Measurements from ENCODE around the gene NDUFS8.

NDUFS8 gene

DNA sequence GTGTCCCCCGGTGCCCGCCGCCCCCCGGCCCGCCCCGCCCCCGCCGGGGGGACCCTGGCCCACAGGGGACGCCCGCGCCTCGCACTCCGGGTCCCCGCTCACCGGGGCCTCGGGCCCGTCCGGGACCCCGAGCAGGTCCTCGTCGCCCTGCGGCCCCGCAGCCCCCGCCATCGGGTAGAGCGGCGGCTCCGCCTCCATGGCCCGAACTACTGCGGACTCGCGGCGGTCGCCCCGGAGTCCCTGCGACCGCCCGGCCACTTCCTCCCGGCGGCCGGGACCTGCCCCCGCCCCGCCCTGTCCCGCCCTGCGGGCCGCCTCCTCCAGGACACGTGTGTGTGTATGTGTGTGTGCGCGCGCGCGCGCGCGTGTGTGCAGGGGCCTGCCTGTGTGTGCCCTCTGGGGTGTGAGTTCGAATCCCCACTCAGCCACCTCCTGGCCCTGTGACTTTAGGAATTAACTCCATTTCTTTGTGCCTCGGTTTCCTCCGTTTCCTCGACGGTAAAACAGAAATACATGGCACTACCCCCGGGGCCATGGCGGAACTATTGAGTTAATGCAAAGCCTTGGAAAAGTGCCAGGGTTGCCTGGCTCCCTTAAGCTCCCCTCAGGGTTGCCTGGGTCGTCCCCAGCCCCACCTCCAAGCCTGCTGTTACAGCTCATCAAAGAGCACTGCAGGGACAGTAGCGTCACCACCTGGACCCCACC lies 26.5 kb upstream of the NDUFS8 start, which contains the start of gene UNC93B1:
Gene UNC93B1, minus strand, starts transcription at position 252 of the 705 bp plus-strand sequence. Its CDS starts 54 bp downstream, at position 198.
- peak; percentile 97 for DNase-seq

DNA sequence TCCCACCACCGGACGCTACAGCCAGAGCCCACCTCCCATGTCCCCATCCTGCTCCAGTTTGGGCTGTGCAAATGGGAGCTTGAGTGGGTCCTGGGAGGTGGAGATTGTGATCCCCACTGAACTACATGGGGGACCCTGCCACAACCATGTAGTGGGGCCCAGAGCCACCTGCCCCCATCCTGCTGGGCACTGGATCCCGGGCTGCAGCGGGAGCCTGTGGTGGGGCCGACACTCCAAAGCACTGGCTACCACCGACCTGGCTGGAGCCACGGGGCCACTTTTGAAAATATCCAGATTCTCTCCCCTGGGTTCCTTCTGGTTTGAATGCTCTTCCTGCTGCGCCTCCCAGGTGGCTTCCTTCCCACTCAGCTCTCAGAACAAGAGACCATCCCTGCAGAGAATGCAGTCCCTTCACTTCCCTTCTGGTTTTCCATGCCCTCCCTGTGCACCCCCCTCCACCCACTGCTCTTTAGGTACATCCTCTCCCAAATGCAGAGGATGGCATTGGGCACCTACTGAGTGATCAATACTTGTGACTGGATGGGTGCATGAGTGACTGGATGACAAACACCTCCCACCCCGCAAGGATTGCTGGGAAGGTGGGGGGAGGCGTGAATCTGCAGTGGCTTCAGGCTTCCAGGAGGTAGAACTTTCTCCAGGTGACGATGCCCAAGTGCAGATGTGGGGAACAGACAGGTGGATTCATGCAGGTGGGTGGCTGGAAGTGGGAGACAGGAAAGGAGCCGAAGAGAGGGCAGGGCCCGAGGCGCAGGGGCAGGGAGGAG lies 25.7 kb upstream of the NDUFS8 start:
- DNase-seq: no peak

- no peak for DNase-seq
Measured at GRCh38 chr11:68006606-68007166, 23.8 kb upstream of the NDUFS8 start.

DNA sequence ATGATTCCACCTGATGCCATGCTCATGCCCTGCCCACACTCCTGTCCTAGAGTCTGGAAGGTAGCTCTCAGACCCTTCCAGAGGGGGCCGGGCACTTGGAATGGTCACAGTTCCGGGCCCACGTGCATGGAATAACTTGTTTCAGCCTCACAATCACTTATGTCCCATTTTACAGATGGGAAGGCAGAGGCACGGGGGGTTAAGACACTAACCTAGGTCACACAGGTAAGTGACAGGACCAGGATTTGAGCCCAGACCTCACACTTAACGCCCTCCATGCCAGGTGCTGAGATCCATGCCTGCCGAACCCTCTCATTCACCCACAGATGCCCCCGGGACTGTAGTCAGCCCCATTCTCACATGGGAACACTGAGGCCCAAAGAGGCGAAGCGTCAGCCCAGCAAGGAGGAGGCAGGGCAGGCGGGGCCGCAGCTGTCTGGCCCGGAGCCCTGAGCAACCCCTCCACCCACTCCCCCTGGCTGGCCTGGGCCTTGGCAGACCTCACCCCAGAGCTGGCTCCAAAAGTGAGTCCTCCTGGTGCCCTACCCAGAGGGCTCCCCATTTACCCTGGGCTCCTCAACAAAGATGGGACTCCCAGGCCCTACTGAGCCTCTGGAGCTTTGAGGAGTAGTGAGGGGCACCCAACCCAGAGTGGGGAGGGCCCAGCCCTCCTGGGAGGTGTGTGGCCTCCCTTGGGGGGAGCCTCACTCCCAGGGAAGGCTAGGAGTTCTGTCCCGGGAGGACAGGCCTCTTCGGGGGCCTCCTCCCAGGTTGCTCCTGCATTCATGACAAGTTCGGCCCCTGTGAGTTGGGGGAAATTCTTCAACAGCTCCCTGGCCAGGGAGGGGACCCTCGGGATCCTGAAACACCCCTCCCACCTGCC lies 22.7 kb upstream of the NDUFS8 start:
- DNase-seq: no peak

- DNase-seq: peak; percentile 69
Measured at GRCh38 chr11:68008381-68009337, 21.8 kb upstream of the NDUFS8 start.

DNA sequence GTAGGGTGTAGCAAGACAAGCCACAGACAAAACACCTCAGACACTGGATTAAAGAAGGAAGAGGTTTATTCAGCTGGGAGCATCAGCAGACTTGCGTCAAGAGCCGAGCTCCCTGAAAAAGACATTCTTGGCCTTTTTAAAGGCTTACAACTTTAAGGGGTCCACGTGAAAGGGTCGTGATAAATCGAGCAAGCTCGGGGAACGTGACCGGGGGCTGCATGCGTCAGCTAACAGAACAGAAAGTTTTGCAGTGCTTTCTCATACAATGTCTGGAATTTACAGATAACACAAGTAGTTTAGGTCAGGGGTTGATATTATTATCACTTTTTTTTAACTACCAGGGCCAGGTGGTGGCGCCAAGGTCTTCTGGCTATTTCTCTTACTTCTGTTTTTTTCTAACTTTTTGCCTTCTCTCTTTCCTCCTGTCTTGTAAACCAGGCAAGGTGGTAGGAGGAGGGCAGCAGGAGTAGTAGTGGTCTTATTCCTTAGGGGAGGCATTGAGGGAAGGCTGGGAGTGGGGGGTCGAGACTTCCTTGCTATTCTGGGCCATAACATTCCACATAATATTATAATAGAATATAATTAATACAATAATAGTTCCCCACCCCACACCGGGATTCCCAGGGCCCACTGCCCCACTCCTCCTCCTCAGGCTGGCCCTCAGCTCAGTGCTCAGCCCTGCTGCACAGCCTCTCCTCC lies 20.9 kb upstream of the NDUFS8 start:
- DNase-seq: peak; percentile 52

GRCh38 chr11:68010090-68011041 lies 20.1 kb upstream of the NDUFS8 start, which contains the start of gene ALDH3B1:
Gene ALDH3B1 (plus strand): TSS chr11:68010327. CDS start chr11:68015298, 4,971 bp downstream.
- peak; percentile 95 for DNase-seq

DNA sequence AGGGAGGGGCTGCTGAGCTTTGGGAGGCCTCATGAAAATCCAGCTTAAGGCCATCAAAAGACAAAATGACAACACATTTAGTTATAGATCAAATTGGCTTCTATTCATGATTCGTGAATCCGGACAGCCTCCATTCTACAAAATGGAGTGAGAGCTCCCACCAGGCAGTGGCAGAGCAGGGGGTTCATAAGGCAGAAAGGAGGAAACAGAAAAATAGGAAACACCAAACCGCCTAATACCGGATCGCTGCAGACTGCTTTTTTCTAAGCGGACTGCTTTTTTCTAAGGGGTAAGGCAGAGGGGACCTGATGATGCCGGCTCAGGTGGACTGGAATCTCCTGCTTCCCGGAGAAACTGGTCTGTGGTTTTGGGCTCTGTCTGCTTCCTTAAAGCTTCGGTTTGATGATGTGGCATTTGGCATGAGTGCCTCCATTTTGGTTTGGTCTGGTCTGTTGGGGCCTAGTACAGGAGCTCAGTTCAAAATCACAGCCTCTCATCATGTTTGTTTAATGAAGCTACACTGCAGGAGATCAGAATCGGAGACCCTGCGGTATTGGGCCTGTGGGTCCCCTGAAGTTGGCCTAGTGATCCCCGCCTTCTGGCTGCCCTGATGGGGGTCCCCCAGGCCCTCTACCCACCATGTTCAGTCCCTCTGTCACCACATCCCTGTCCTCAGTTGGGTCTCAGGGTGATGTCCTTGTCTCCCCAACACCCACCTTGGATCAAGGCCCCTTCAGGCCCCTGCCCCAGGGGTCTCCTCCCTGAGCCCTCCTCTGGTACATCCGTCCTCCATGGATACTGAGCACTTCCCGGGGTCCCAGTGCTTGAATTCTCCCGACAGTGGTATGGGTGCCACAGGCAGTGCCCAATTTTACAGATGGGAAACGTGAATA lies 19.2 kb upstream of the NDUFS8 start:
- peak; percentile 21 for DNase-seq

DNA sequence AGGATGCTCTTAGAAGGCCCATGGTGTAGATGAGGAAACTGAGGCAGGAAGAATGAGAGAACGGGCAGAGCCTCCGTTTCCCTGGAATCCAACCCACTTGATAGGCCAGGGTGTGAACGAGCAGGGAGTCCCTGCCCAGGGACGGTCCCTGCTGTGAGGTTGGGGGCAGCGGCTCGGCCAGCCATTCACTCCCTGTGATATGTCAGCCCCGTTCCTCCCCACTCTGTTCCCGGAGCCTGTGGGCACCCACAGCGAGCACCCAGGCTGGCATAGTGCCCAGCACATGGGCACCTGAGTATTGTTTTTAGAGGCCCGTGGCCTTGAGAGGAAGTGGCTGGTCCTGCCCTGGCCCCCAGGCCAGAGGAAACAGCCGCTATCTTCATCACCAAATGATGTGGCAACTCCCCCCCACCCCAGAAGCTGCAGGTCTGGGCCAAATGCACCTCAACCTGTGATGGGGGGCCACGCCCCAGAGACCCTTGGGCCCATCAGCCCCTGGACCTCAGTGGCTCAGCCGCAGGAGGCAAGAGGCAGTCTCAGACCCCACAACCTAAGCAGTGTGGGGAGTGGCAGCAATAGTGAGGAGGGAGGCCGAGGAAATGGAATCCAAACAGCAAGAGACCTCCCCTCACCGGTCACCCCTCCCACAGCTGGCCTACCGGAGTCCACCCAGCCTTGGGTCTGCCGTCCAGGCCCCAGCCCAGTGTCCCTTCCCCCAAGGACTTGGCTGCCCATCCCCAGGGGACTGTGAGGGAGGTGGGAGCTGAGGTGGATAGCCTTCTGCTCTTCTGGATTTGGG lies 18.2 kb upstream of the NDUFS8 start:
- no peak for DNase-seq

GRCh38 chr11:68012843-68013610 lies 17.5 kb upstream of the NDUFS8 start:
- DNase-seq: no peak

- DNase-seq: no peak
Measured at GRCh38 chr11:68013611-68014156, 16.8 kb upstream of the NDUFS8 start.

DNA sequence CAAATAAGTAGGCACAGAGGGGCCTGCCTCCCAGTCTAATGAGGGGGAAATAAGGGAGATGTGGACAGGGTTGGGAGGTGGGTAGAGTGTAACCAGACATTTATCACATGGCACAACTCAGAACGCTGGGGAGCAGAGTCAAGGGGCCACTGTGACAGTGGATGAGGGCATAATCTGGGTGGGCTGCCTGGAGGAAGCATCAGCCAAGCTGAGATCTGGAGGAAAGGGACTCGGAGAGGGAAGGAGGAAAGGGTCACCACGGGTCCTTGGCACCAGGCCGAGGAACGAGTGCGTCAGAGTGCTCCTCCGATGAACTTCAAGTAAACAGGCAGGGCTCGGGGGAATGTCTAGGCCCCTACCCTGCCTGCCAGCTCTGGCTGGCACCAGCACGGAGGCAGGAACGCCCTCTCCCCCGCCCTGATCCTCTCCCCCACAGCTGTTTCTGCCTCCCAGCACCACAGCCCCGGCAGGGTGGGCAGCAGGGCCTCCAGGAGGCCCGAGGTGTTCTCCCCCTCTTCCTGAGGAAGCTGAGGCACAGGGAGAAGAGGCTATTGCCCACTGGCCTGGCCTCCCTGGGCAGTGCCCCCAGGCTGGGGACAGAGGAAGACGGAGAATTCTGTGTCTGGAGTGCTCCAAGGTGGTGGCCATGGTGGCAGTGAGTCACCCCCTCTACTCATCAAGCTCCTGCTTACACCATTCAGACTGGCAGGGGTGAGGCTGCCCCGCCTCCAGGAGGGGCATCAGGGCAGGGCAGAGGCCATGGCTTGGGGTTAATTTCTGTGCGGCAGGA lies 16.1 kb upstream of the NDUFS8 start:
- DNase-seq: peak; percentile 69

GRCh38 chr11:68014947-68015447 lies 15.5 kb upstream of the NDUFS8 start:
- no peak for DNase-seq

- DNase-seq: no peak
Measured at GRCh38 chr11:68015467-68015866, 15.0 kb upstream of the NDUFS8 start.

DNA sequence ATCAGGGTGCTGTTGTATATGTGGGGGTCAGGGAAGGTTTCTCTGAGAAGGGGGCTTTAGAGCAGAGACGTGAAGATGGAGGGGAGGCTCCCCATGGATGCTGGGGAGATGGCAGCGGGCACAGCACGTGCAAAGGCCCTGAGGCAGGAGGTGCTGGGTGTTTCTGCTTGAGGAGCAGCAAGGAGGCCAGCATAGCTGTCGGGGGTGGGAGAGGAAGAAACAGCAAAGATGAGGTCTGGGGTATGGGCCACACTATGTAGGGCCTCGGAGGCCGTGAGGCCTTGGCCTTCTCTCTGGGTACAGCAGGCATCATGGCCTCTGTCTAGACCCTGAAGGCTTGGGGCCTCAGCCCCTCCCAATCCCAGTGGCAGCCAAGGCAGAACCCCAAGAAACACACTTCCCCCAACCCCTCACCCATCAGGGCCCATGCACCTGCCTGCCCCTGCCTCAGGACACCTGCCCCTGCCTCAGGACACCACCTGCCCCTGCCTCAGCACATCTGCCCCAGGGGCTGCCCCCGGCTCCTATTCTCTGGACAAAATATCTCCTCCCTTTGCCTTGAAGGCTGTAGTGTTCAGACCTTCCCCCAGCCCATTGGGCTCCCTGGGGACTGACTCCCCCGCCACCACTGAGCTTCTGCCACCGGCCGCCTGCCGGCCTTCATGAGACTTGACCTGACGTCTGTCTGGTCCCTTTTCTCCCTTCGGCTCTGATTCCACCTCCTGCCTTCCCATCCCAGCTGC lies 14.1 kb upstream of the NDUFS8 start:
- DNase-seq: no peak

Measured in suppressor macrophage treated with lipopolysaccharide for 4 hours (primary cell).